Measurements from ENCODE around the gene RNF135.
"Not testable (repeated sequence)": the region's sequence is repeated elsewhere in the genome, so short reads cannot be mapped to it uniquely, and the experiment has no call there.

Gene RNF135

GRCh38 chr17:31008374-31009041 is 37.7 kb downstream of the RNF135 start:
- FAIRE-seq, result no peak

DNA sequence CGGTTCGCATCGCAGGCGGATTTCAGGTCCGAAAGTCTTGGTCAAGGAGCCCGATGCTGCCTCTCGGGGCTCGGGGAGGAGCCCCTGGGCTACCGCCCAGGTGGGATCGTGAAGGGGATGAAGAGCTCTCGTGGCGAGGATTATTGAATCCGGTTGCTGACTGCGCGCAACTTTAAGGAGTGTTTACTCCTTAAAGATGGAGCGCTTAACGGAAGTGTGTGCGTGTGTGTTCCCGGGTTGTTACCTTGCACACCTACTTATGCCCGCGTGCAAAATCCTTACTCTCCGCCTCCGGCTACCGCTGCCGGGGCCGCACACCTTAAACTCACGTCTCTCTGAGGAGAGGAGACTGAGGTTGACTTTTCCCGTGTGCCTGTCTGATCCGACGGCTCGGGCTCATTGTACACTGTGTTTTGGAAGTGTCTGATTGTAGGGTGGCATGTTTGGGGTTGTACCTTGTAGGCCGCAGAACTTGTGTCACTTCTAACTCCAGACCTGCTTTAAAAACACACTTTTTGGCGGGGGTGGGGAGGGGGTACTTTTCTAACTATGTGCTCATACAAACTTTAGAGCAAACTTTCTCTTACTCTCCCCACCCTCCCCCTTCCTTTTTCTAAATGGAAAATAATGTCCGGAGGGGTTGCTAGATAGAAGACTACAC is 38.3 kb downstream of the RNF135 start:
- DNase-seq (ENCODE audit: insufficient read length, low spot score); FAIRE-seq: not testable (repeated sequence)

More at GRCh38 chr17:31008374-31009041, 37.7 kb downstream of the RNF135 start:
- TF ChIP-seq, protein P1, sequence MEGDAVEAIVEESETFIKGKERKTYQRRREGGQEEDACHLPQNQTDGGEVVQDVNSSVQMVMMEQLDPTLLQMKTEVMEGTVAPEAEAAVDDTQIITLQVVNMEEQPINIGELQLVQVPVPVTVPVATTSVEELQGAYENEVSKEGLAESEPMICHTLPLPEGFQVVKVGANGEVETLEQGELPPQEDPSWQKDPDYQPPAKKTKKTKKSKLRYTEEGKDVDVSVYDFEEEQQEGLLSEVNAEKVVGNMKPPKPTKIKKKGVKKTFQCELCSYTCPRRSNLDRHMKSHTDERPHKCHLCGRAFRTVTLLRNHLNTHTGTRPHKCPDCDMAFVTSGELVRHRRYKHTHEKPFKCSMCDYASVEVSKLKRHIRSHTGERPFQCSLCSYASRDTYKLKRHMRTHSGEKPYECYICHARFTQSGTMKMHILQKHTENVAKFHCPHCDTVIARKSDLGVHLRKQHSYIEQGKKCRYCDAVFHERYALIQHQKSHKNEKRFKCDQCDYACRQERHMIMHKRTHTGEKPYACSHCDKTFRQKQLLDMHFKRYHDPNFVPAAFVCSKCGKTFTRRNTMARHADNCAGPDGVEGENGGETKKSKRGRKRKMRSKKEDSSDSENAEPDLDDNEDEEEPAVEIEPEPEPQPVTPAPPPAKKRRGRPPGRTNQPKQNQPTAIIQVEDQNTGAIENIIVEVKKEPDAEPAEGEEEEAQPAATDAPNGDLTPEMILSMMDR (IDR thresholded peaks at IDR 0.05; ENCODE audit: insufficient read depth, missing control alignments), result no peak
- DNase-seq (ENCODE audit: insufficient read length, low spot score), result no peak

DNA sequence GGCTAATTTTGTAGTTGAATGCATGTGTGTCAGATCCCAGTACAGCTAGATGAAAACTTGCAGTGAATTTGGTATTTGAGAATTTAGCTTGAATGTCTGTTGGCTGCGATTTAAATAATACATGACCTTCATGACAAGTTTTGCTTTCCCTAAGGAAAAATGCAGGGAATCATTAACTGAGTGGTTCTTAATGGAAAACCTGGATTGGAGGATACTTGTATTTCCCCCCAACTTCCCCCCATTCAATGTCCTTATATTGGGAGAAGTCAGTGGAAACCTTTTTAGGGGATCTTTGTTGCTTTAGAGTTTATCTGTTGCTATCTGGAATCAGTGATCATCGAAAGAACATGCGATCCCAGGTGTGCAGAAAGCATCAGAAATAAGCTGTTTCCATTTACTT is 39.2 kb downstream of the RNF135 start:
- DNase-seq (ENCODE audit: insufficient read length, low spot score); FAIRE-seq: not testable (repeated sequence)

DNA sequence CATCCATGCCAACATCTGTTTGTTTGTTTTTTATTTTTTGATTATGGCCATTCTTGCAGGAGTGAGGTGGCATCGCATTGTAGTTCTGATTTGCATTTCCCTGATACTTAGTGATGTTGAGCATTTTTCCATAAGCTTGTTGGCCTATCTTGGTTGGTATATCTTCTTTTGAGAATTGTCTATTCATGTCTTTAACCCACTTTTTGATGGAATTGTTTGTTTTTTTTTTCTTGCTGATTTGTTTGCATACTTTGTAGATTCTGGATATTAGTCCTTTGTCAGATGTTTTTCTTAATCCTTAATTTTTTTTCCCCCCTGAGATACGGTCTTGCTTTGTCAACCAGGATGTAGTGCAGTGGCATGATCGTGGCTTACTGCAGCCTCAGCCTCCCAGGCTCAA is 43.0 kb downstream of the RNF135 start:
- FAIRE-seq, result no peak
- DNase-seq (ENCODE audit: insufficient read length, low spot score), result no peak
- TF ChIP-seq, protein P1 (IDR thresholded peaks at IDR 0.05; ENCODE audit: insufficient read depth, missing control alignments), result no peak

GRCh38 chr17:31015639-31016038 is 44.8 kb downstream of the RNF135 start:
- DNase-seq (ENCODE audit: insufficient read length, low spot score) (no peak), FAIRE-seq (no peak)
- TF ChIP-seq, protein P1 (IDR thresholded peaks at IDR 0.05; ENCODE audit: insufficient read depth, missing control alignments), result no peak

- no peak for DNase-seq (ENCODE audit: insufficient read length, low spot score)
- TF ChIP-seq, protein P1 (IDR thresholded peaks at IDR 0.05; ENCODE audit: insufficient read depth, missing control alignments), result no peak
- FAIRE-seq, result no peak
Observed at GRCh38 chr17:31019004-31019403, 48.2 kb downstream of the RNF135 start.

DNA sequence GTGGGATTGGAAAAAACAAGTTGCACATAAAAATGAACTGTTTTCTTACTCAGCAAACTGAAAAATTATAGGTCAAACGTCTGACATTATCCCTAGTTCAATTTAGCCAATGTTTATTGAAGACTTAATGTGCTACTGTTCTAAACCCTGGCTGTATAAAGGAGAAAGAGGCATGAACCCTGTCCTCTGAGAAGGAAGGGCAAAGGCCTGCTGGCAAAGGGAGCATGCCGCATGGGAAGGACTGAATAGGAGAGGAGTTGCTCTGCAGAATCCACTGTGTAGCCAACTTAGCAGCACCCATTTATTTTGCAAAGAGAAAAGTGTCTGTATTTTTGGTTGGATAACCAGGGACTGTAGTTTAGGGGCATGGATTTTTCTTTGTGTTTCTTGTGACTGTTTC is 52.3 kb downstream of the RNF135 start:
- not testable (repeated sequence) for DNase-seq (ENCODE audit: insufficient read length, low spot score); FAIRE-seq

GRCh38 chr17:31031841-31032240 is 61.0 kb downstream of the RNF135 start:
- DNase-seq (ENCODE audit: insufficient read length, low spot score) (no peak), FAIRE-seq (no peak)
- TF ChIP-seq, protein P1 (IDR thresholded peaks at IDR 0.05; ENCODE audit: insufficient read depth, missing control alignments), result no peak

- FAIRE-seq, result not testable (repeated sequence)
Observed at GRCh38 chr17:31035611-31036010, 64.8 kb downstream of the RNF135 start.

DNA sequence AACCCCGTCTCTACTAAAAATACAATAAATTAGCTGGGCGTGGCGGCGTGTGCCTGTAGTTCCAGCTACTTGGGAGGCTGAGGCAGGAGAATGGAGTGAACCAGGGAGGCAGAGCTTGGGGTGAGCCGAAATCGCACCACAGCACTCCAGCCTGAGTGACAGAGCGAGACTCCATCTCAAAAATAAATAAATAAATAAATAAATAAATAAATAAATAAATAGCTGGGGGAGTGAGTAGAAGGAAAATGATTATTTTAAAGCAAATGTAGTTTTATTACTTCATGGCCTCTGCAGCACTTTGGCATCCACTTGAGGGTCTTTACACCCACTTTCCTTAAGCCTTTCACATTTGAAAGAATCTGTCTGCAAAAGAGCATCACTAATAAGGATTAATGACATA is 70.0 kb downstream of the RNF135 start:
- DNase-seq (ENCODE audit: insufficient read length, low spot score); FAIRE-seq: not testable (repeated sequence)

More at GRCh38 chr17:31035611-31036010, 64.8 kb downstream of the RNF135 start:
- not testable (repeated sequence) for DNase-seq (ENCODE audit: insufficient read length, low spot score)

DNA sequence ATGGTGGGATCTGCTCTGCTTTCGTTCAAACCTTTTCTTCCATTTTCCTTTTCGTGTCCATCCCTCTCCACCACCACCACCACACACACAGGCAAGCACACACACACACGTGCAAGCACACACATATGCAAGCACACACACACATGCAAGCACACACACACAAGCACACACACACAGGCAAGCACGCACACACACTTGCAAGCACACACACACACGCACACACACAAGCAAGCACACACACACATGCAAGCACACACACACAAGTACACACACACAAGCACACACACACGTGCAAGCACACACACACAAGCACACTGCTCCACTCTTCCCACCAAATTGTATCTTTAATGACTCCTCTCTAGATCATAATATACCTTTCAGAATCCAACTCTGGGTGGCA is 71.5 kb downstream of the RNF135 start:
- DNase-seq (ENCODE audit: insufficient read length, low spot score); FAIRE-seq: not testable (repeated sequence)

DNA sequence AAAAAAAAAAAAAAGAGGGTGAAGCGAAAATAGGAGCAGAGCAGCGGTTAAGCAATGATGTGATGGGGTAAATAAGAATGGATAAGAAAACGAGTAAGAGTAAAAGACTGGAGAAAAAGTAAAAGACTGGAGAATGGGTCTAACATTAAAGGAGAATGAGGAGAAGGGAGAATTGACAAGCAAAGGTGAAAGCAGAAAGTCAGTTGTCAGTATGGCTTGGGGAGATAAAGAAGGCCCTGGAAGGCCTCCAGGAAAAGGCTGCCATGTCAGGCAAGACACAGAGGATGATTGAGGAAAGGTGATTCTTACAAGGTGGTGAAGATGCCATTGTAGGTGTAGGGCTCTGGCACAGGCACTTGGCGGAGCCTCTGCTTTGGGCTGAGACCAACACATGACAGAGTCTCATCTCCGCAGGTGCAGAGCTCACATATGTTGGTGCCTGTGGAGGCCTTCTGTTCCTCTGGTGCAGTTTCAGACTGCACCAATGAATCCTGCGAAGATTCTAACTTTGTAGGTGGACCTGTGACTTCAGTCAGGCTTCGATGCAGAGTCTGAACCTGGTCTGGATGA is 76.1 kb downstream of the RNF135 start:
- not testable (repeated sequence) for FAIRE-seq; DNase-seq (ENCODE audit: insufficient read length, low spot score)

Data from D721Med (cell line).